ENCODE data around the gene ACE2.

Gene ACE2

DNA sequence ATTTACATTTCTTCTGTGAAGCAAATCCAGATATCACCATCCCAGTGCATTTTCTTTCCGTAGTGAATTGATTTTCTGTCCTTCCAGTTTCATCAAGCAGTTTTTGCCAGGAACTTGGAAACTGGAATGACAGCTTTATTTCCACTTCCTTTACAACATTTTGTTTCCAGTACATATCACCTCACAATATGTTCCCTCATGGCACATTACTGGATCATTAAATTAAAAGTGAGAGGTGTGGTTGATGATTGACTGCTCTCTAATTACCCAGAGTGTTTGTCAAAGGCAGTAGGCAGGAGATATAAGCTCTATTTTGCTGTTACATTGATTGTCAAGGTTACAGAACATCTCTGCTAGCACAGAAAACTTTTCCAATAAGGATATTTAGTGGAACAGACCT, 22.3 kb upstream of the ACE2 start:
- H2AK5ac ChIP-seq (ENCODE audit: low read length), result no peak overlapping the region
- no peak overlapping the region for H3K18ac ChIP-seq (ENCODE audit: low read length)
- H3K9me3 ChIP-seq (ENCODE audit: insufficient read depth, low read depth, low read length), result no peaks in the 10 kb centered on the region
- no peak overlapping the region for H3K4me3 ChIP-seq (ENCODE audit: low read depth, low read length)
- no peak for DNase-seq
- H3K14ac ChIP-seq (ENCODE audit: low read length), result no peak overlapping the region
- no peak overlapping the region for H2AFZ ChIP-seq (ENCODE audit: insufficient read depth, low read length, poor library complexity)
- H4K91ac ChIP-seq (ENCODE audit: low read depth, low read length), result no peak overlapping the region
- no peak overlapping the region for H3K4me2 ChIP-seq (ENCODE audit: low read length)
- H4K8ac ChIP-seq (ENCODE audit: low read depth, low read length), result no peak overlapping the region
- WGBS (ENCODE audit: extremely low coverage, insufficient coverage, insufficient read length), result no CpG with 5 or more reads among the region's 1 CpG
- H2BK5ac ChIP-seq (ENCODE audit: low read depth, low read length, poor library complexity), result no peak overlapping the region
- no peak overlapping the region for H3K9ac ChIP-seq (ENCODE audit: low read length)
- no peaks in the 10 kb centered on the region for H3K36me3 ChIP-seq (ENCODE audit: control insufficient read depth in 1 of 2, insufficient read depth in 2 of 2, low read length in 2 of 2)
- no peaks in the 10 kb centered on the region for H3K79me2 ChIP-seq (ENCODE audit: control insufficient read depth, insufficient read depth, low read length, poor library complexity)
- no peak overlapping the region for H3K4ac ChIP-seq (ENCODE audit: low read depth, low read length)
- no peaks in the 10 kb centered on the region for H3K27me3 ChIP-seq (ENCODE audit: insufficient read depth, low read length)
- H3K79me1 ChIP-seq (ENCODE audit: low read length), result no peaks in the 10 kb centered on the region
- H4K12ac ChIP-seq (ENCODE audit: low read depth, low read length), result no peak overlapping the region
- no peak overlapping the region for H2BK12ac ChIP-seq (ENCODE audit: low read length)
- no peak overlapping the region for H2BK120ac ChIP-seq (ENCODE audit: insufficient read depth, low read length, poor library complexity)
- no peak overlapping the region for H3K27ac ChIP-seq (ENCODE audit: low read depth, low read length)
- H3K4me1 ChIP-seq (ENCODE audit: control insufficient read depth in 1 of 2, insufficient read depth in 2 of 2, low read length in 2 of 2), result no peaks in the 10 kb centered on the region
- no peak overlapping the region for H3K23ac ChIP-seq (ENCODE audit: low read length)

DNA sequence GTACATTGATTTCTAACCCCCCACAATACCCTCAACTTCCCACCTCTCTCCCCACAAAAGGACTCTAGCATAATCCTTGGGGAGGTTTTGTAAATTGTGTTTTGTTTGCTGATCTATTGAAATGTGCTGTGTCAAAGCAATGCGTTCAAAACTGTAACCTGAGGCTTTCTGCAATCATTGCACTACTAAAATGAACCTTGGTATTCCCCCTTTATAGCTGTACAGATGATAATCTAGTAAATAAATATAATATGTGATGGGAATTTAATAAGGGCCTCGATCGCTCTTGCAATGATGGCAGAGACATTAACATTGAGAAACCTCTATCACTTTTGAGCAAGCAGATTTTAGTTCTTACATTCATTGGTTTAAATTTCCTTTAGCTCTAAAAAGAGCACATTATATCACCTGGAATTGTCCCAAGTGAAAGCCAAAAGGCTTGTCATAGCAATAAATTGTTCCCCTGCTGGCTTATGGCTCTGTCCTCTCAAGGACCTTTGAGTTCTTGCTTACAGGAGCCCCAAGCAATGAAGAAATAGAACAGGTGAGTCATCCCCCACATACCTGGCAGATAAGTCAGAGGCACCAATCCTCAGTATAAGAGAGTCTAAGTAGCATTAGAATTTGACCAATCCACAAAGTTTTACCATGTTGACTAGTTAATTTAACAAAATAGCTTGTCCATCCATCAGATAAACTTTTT, 18.4 kb upstream of the ACE2 start:
- DNase-seq, result peak; percentile 62 to 77
- H3K79me1 ChIP-seq (ENCODE audit: low read length), result no peaks in the 10 kb centered on the region
- H3K79me2 ChIP-seq (ENCODE audit: control insufficient read depth, insufficient read depth, low read length, poor library complexity), result no peaks in the 10 kb centered on the region
- H2BK5ac ChIP-seq (ENCODE audit: low read depth, low read length, poor library complexity), result no peak overlapping the region
- H4K91ac ChIP-seq (ENCODE audit: low read depth, low read length), result no peak overlapping the region
- H3K36me3 ChIP-seq (ENCODE audit: control insufficient read depth in 1 of 2, insufficient read depth in 2 of 2, low read length in 2 of 2), result no peaks in the 10 kb centered on the region
- H3K9me3 ChIP-seq (ENCODE audit: insufficient read depth, low read depth, low read length), result no peaks in the 10 kb centered on the region
- H2AFZ ChIP-seq (ENCODE audit: insufficient read depth, low read length, poor library complexity), result no peak overlapping the region
- H3K14ac ChIP-seq (ENCODE audit: low read length), result no peak overlapping the region
- no peak overlapping the region for H3K23ac ChIP-seq (ENCODE audit: low read length)
- no peak overlapping the region for H3K27ac ChIP-seq (ENCODE audit: low read depth, low read length)
- no peak overlapping the region for H3K4ac ChIP-seq (ENCODE audit: low read depth, low read length)
- no peak overlapping the region for H4K12ac ChIP-seq (ENCODE audit: low read depth, low read length)
- no peaks in the 10 kb centered on the region for H3K4me1 ChIP-seq (ENCODE audit: control insufficient read depth in 1 of 2, insufficient read depth in 2 of 2, low read length in 2 of 2)
- no peak overlapping the region for H2BK120ac ChIP-seq (ENCODE audit: insufficient read depth, low read length, poor library complexity)
- no peak overlapping the region for H3K4me2 ChIP-seq (ENCODE audit: low read length)
- H4K8ac ChIP-seq (ENCODE audit: low read depth, low read length), result no peak overlapping the region
- no peak overlapping the region for H3K4me3 ChIP-seq (ENCODE audit: low read depth, low read length)
- H3K18ac ChIP-seq (ENCODE audit: low read length), result no peak overlapping the region
- H3K27me3 ChIP-seq (ENCODE audit: insufficient read depth, low read length), result no peaks in the 10 kb centered on the region
- no peak overlapping the region for H3K9ac ChIP-seq (ENCODE audit: low read length)
- H2BK12ac ChIP-seq (ENCODE audit: low read length), result no peak overlapping the region
- no CpG with 5 or more reads among the region's 3 CpGs for WGBS (ENCODE audit: extremely low coverage, insufficient coverage, insufficient read length)
- H2AK5ac ChIP-seq (ENCODE audit: low read length), result no peak overlapping the region

GRCh38 chrX:15617111-15617510, 16.4 kb upstream of the ACE2 start:
- H3K9ac ChIP-seq (ENCODE audit: low read length), result no peak overlapping the region

GRCh38 chrX:15616531-15616930, 15.8 kb upstream of the ACE2 start:
- DNase-seq, result no peak
- Histone ChIP-seq H4K8ac (ENCODE audit: low read depth, low read length) (no peak overlapping the region), H4K91ac (ENCODE audit: low read depth, low read length) (no peak overlapping the region), H3K4me2 (ENCODE audit: low read length) (no peak overlapping the region), H4K12ac (ENCODE audit: low read depth, low read length) (no peak overlapping the region), H3K27ac (ENCODE audit: low read depth, low read length) (no peak overlapping the region), H3K79me2 (ENCODE audit: control insufficient read depth, insufficient read depth, low read length, poor library complexity) (no peaks in the 10 kb centered on the region), H3K18ac (ENCODE audit: low read length) (no peak overlapping the region), H3K36me3 (ENCODE audit: control insufficient read depth in 1 of 2, insufficient read depth in 2 of 2, low read length in 2 of 2) (no peaks in the 10 kb centered on the region), H3K4me3 (ENCODE audit: low read depth, low read length) (no peak overlapping the region), H2AK5ac (ENCODE audit: low read length) (no peak overlapping the region), H3K79me1 (ENCODE audit: low read length) (no peaks in the 10 kb centered on the region), H3K9ac (ENCODE audit: low read length) (no peak overlapping the region), H2BK5ac (ENCODE audit: low read depth, low read length, poor library complexity) (no peak overlapping the region), H2BK12ac (ENCODE audit: low read length) (no peak overlapping the region), H3K4ac (ENCODE audit: low read depth, low read length) (no peak overlapping the region), H3K23ac (ENCODE audit: low read length) (no peak overlapping the region), H3K14ac (ENCODE audit: low read length) (no peak overlapping the region), H3K9me3 (ENCODE audit: insufficient read depth, low read depth, low read length) (no peaks in the 10 kb centered on the region), H3K4me1 (ENCODE audit: control insufficient read depth in 1 of 2, insufficient read depth in 2 of 2, low read length in 2 of 2) (no peaks in the 10 kb centered on the region), H2AFZ (ENCODE audit: insufficient read depth, low read length, poor library complexity) (no peak overlapping the region), H2BK120ac (ENCODE audit: insufficient read depth, low read length, poor library complexity) (no peak overlapping the region), H3K27me3 (ENCODE audit: insufficient read depth, low read length) (no peaks in the 10 kb centered on the region)
- no CpG with 5 or more reads among the region's 3 CpGs for WGBS (ENCODE audit: extremely low coverage, insufficient coverage, insufficient read length)

More at GRCh38 chrX:15617111-15617510, 16.4 kb upstream of the ACE2 start:
- Histone ChIP-seq H3K27me3 (ENCODE audit: insufficient read depth, low read length) (no peaks in the 10 kb centered on the region), H4K12ac (ENCODE audit: low read depth, low read length) (no peak overlapping the region), H3K79me2 (ENCODE audit: control insufficient read depth, insufficient read depth, low read length, poor library complexity) (no peaks in the 10 kb centered on the region), H3K4me1 (ENCODE audit: control insufficient read depth in 1 of 2, insufficient read depth in 2 of 2, low read length in 2 of 2) (no peaks in the 10 kb centered on the region), H2BK12ac (ENCODE audit: low read length) (no peak overlapping the region), H3K27ac (ENCODE audit: low read depth, low read length) (no peak overlapping the region), H3K4me2 (ENCODE audit: low read length) (no peak overlapping the region), H3K9me3 (ENCODE audit: insufficient read depth, low read depth, low read length) (no peaks in the 10 kb centered on the region), H4K8ac (ENCODE audit: low read depth, low read length) (no peak overlapping the region), H2AK5ac (ENCODE audit: low read length) (no peak overlapping the region), H3K4ac (ENCODE audit: low read depth, low read length) (no peak overlapping the region), H3K36me3 (ENCODE audit: control insufficient read depth in 1 of 2, insufficient read depth in 2 of 2, low read length in 2 of 2) (no peaks in the 10 kb centered on the region), H2BK120ac (ENCODE audit: insufficient read depth, low read length, poor library complexity) (no peak overlapping the region), H3K4me3 (ENCODE audit: low read depth, low read length) (no peak overlapping the region), H3K18ac (ENCODE audit: low read length) (no peak overlapping the region), H3K23ac (ENCODE audit: low read length) (no peak overlapping the region), H2AFZ (ENCODE audit: insufficient read depth, low read length, poor library complexity) (no peak overlapping the region), H2BK5ac (ENCODE audit: low read depth, low read length, poor library complexity) (no peak overlapping the region), H3K79me1 (ENCODE audit: low read length) (no peaks in the 10 kb centered on the region), H3K14ac (ENCODE audit: low read length) (no peak overlapping the region), H4K91ac (ENCODE audit: low read depth, low read length) (no peak overlapping the region)
- DNase-seq, result peak; percentile 7 to 38
- no CpG with 5 or more reads among the region's 6 CpGs for WGBS (ENCODE audit: extremely low coverage, insufficient coverage, insufficient read length)
